Muscle of leg (tissue), 11 donors: ENCODE data around the gene MOSMO. TPM values are rescaled to one million over a fixed set of nuclear protein-coding genes. Genes with fewer than 3 reads are reported as not detected.
"Not testable (repeated sequence)": the region's sequence is repeated elsewhere in the genome, so short reads cannot be mapped to it uniquely, and the experiment has no call there.

Source experiments
- DNase-seq: peaks from one replicate; pipeline ENCODE4 v3.0.0; 2013
- H3K27ac ChIP-seq: one replicate; pipeline ENCODE4 v1.5.1; 2013; ENCODE audit warnings: mild to moderate bottlenecking, low read length, control low read depth
- H3K27me3 ChIP-seq: one replicate; pipeline ENCODE4 v1.6.1; 2013; ENCODE audit warnings: low read length; ENCODE audit not compliant: control insufficient read depth, insufficient read depth
- H3K36me3 ChIP-seq: one replicate; pipeline ENCODE4 v1.6.1; 2013; ENCODE audit warnings: low read length; ENCODE audit not compliant: control insufficient read depth, insufficient read depth
- H3K4me1 ChIP-seq: one replicate; pipeline ENCODE4 v1.6.1; 2013; ENCODE audit warnings: low read length; ENCODE audit not compliant: control insufficient read depth, insufficient read depth
- H3K4me3 ChIP-seq: one replicate; pipeline ENCODE4 v1.5.1; 2013; ENCODE audit warnings: low read length, control low read depth
- H3K9me3 ChIP-seq: replicated peaks from 2 replicates; pipeline ENCODE4 v1.6.1; 2013; ENCODE audit warnings: low read depth, low read length; ENCODE audit not compliant: control insufficient read depth
- whole genome bisulfite sequencing: methylation state at CpG from one replicate; pipeline ENCODE4 v1.1.5; 2013; ENCODE audit warnings: missing lambda C conversion rate; ENCODE audit not compliant: insufficient coverage; 5-methylcytosine and 5-hydroxymethylcytosine counted together
- polyA plus RNA-seq, 8 donors: library from polyadenylated mRNA; unstranded; fragments of 120-200 nt; gene quantifications; one replicate each; pipeline versions ENCODE4 v1.2.1 to v1.2.3, GENCODE V29; 2013; ENCODE audit warnings: inconsistent platforms in 1 of 8, low replicate concordance in 1 of 8; ENCODE audit not compliant: insufficient read length in 8 of 8, insufficient read depth in 1 of 8
- total RNA-seq: library from RNA; stranded (reverse); fragments of 120-200 nt; gene quantifications from one replicate; pipeline ENCODE4 v1.2.4, GENCODE V29; 2013

The MOSMO gene
- total and polyA plus RNA-seq, 9 donors = 9.0 to 15.8 (median 12.0) TPM

- Histone ChIP-seq H3K9me3 (no peaks in the 10 kb centered on the region), H3K36me3 (no peaks in the 10 kb centered on the region), H3K27ac (no peak overlapping the region), H3K27me3 (no peaks in the 10 kb centered on the region), H3K4me3 (no peak overlapping the region), H3K4me1 (no peaks in the 10 kb centered on the region)
- WGBS = 74% methylated on average over 6 of the region's 9 CpGs
- DNase-seq = no peak
These were observed 91.5 kb downstream of the MOSMO start for GRCh38 chr16:22099256-22099975.

- H3K4me3 ChIP-seq = no peak overlapping the region
- peaks cover 2% of the 10 kb centered on the region for H3K27me3 ChIP-seq
- DNase-seq = no peak
- no peak overlapping the region for H3K27ac ChIP-seq
- no peaks in the 10 kb centered on the region for H3K4me1 ChIP-seq
- H3K9me3 ChIP-seq = no peaks in the 10 kb centered on the region
- WGBS = no CpG with 5 or more reads among the region's 1 CpG
- H3K36me3 ChIP-seq = no peaks in the 10 kb centered on the region
These were observed 95.5 kb downstream of the MOSMO start for GRCh38 chr16:22103441-22103840.

- no peak overlapping the region for H3K27ac ChIP-seq
- no peaks in the 10 kb centered on the region for H3K4me1 ChIP-seq
- no peaks in the 10 kb centered on the region for H3K9me3 ChIP-seq
- 58% methylated on average over 1 of the region's 4 CpGs for WGBS
- H3K4me3 ChIP-seq = no peak overlapping the region
- peaks cover 9% of the 10 kb centered on the region for H3K27me3 ChIP-seq
- DNase-seq = no peak
- H3K36me3 ChIP-seq = no peaks in the 10 kb centered on the region
These were observed 101.5 kb downstream of the MOSMO start for GRCh38 chr16:22109258-22109898.

GRCh38 chr16:22111629-22112028 lies 103.7 kb downstream of the MOSMO start:
- H3K27ac ChIP-seq, H3K36me3 ChIP-seq, H3K9me3 ChIP-seq, DNase-seq, H3K4me3 ChIP-seq, H3K4me1 ChIP-seq: not testable (repeated sequence)
- WGBS = 88% methylated on average over 1 of the region's 5 CpGs
- peaks cover 11% of the 10 kb centered on the region for H3K27me3 ChIP-seq

- Histone ChIP-seq H3K9me3 (no peaks in the 10 kb centered on the region), H3K4me3 (no peak overlapping the region), H3K4me1 (no peaks in the 10 kb centered on the region), H3K27ac (no peak overlapping the region), H3K36me3 (no peaks in the 10 kb centered on the region), H3K27me3 (peaks cover 2% of the 10 kb centered on the region)
- no peak for DNase-seq
- no CpG with 5 or more reads among the region's 2 CpGs for WGBS
These were observed 108.3 kb downstream of the MOSMO start for GRCh38 chr16:22116095-22116700.

- no peak overlapping the region for H3K27ac ChIP-seq
- H3K4me3 ChIP-seq = no peak overlapping the region
- H3K4me1 ChIP-seq = no peaks in the 10 kb centered on the region
- peaks cover 2% of the 10 kb centered on the region for H3K27me3 ChIP-seq
- no CpG with 5 or more reads among the region's 2 CpGs for WGBS
- H3K36me3 ChIP-seq = no peaks in the 10 kb centered on the region
- H3K9me3 ChIP-seq = no peaks in the 10 kb centered on the region
- DNase-seq = no peak
These were observed 109.7 kb downstream of the MOSMO start for GRCh38 chr16:22117609-22118008.

- no peaks in the 10 kb centered on the region for H3K9me3 ChIP-seq
- no peaks in the 10 kb centered on the region for H3K27me3 ChIP-seq
- no peak overlapping the region for H3K27ac ChIP-seq
- no peaks in the 10 kb centered on the region for H3K36me3 ChIP-seq
- DNase-seq = no peak
- no peak overlapping the region for H3K4me3 ChIP-seq
- 40% methylated on average over 1 of the region's 3 CpGs for WGBS
- H3K4me1 ChIP-seq = no peaks in the 10 kb centered on the region
These were observed 112.5 kb downstream of the MOSMO start for GRCh38 chr16:22120440-22120839.

GRCh38 chr16:22122239-22122638 lies 114.3 kb downstream of the MOSMO start:
- Histone ChIP-seq H3K4me3 (no peak overlapping the region), H3K4me1 (no peaks in the 10 kb centered on the region), H3K27me3 (no peaks in the 10 kb centered on the region), H3K9me3 (no peaks in the 10 kb centered on the region), H3K36me3 (no peaks in the 10 kb centered on the region), H3K27ac (no peak overlapping the region)
- DNase-seq = no peak

- 67% methylated on average over 1 of the region's 3 CpGs for WGBS
- H3K27me3 ChIP-seq = no peaks in the 10 kb centered on the region
- H3K4me1 ChIP-seq = no peaks in the 10 kb centered on the region
- no peak overlapping the region for H3K27ac ChIP-seq
- DNase-seq = no peak
- H3K9me3 ChIP-seq = no peaks in the 10 kb centered on the region
- no peaks in the 10 kb centered on the region for H3K36me3 ChIP-seq
- H3K4me3 ChIP-seq = no peak overlapping the region
These were observed 115.2 kb downstream of the MOSMO start for GRCh38 chr16:22123146-22123545.

GRCh38 chr16:22123759-22124490 lies 116.0 kb downstream of the MOSMO start:
- Histone ChIP-seq H3K27me3 (no peaks in the 10 kb centered on the region), H3K9me3 (no peaks in the 10 kb centered on the region), H3K27ac (no peak overlapping the region), H3K4me3 (no peak overlapping the region), H3K36me3 (no peaks in the 10 kb centered on the region), H3K4me1 (no peaks in the 10 kb centered on the region)
- DNase-seq = no peak
- WGBS = 100% methylated on average over 1 of the region's 7 CpGs
